GM23338 (cell line): ENCODE data around the gene COLEC12.

Experiments
- CTCF ChIP-seq, 2 experiments: fragments of 200-600 bp in 1 of 2; sonication (generic) in 1 of 2; conservative IDR thresholded peaks; 2 replicates each; pipeline versions ENCODE4 v1.5.1 to v1.6.1; 2016 to 2017; ENCODE audit warnings: antibody characterized with exemption in 2 of 2, low read depth in 2 of 2, mild to moderate bottlenecking in 2 of 2, moderate library complexity in 1 of 2
- EZH2 ChIP-seq: fragments of 200-600 bp; sonication (generic); IDR thresholded peaks from one replicate; pipeline ENCODE4 v1.8.0; 2017; ENCODE audit warnings: antibody characterized with exemption, mild to moderate bottlenecking, low read depth; ENCODE audit not compliant: unreplicated experiment
- NANOG ChIP-seq: IDR thresholded peaks from 2 replicates; pipeline ENCODE4 v1.6.1; 2016; ENCODE audit warnings: antibody characterized with exemption, borderline replicate concordance
- POLR2AphosphoS5 ChIP-seq: IDR thresholded peaks from 2 replicates; pipeline ENCODE4 v1.6.1; 2016; ENCODE audit warnings: antibody characterized with exemption, low read depth
- REST ChIP-seq: IDR thresholded peaks from one replicate; pipeline ENCODE4 v1.6.1; 2018; ENCODE audit warnings: antibody characterized with exemption; ENCODE audit not compliant: unreplicated experiment
- ZNF114 ChIP-seq: fragments of 250-450 bp; sonication (Bioruptor Pico); IDR thresholded peaks from 2 replicates; pipeline ENCODE4 v1.5.0; 2020; ENCODE audit warnings: mild to moderate bottlenecking, moderate library complexity

- TF ChIP-seq POLR2AphosphoS5 (no peak), CTCF (conservative IDR thresholded peaks at IDR 0.05; ENCODE audit: low read depth in 2 of 2) (no peak), NANOG (no peak), REST (no peak), ZNF114 (CRISPR knock-in tag) (no peak), EZH2 (no peak)
These were observed 26.6 kb upstream of the COLEC12 start for GRCh38 chr18:527146-527545.
